HCT116 (cell line): Measurements from ENCODE around the gene GOSR1. TPM values are rescaled to one million over a fixed set of nuclear protein-coding genes. Genes with fewer than 3 reads are reported as not detected.
"Not testable (repeated sequence)": the region's sequence is repeated elsewhere in the genome, so short reads cannot be mapped to it uniquely, and the experiment has no call there.

Source experiments
- ATAC-seq: fragments of 200-7000 bp; cut with Tn5 transposase; 2 replicates; pipeline ENCODE4 v1.9.1; 2020; ENCODE audit warnings: mild to moderate bottlenecking, moderate library complexity
- BruUV-seq: library from RNA; stranded (reverse); fragments of 400-500 nt; replicated peaks from 2 replicates; lab custom pipeline; 2021; lab: Mats Ljungman, UMichigan
- CTCF ChIA-PET: fragments of 300-600 bp; sonication (Branson Sonifier 250); formaldehyde crosslinking; loops from one replicate; lab custom pipeline; 2021; ENCODE audit warnings: antibody characterized with exemption; lab: Charles Lee
- POLR2A ChIA-PET: fragments of 300-600, 350-600 bp; sonication (Branson Sonifier 250); formaldehyde crosslinking; loops from one replicate; lab custom pipeline; 2021; ENCODE audit warnings: antibody characterized with exemption; lab: Charles Lee
- RAD21 ChIA-PET, 2 experiments: fragments of 300-600 bp; sonication (Branson Sonifier 250); formaldehyde crosslinking; loops; one replicate each; lab custom pipeline; 2023; ENCODE audit warnings: low total read pairs in 2 of 2; ENCODE audit not compliant: uncharacterized antibody in 2 of 2, unreplicated experiment in 2 of 2, low non-redundant PET in 1 of 2; lab: Charles Lee
- DNase-seq: peaks from one replicate; pipeline ENCODE4 v3.0.0-alpha.2; 2010; ENCODE audit warnings: low read depth, low spot score
- H2AFZ ChIP-seq: fragments of 200-600 bp; shearing (Covaris generic), sonication (generic); 2 replicates; pipeline ENCODE4 v1.6.1; 2017; ENCODE audit warnings: low read depth, mixed run types, mixed read lengths, antibody characterized with exemption, low read length; ENCODE audit not compliant: poor library complexity, severe bottlenecking
- H3K27ac ChIP-seq: 2 replicates; pipeline ENCODE4 v1.5.1; 2012; ENCODE audit warnings: low read depth, low read length
- H3K27me3 ChIP-seq: fragments of 200-600 bp; sonication (generic); 2 replicates; pipeline ENCODE4 v1.6.1; 2016; ENCODE audit warnings: mixed run types, low read length, mixed read lengths; ENCODE audit not compliant: insufficient read depth
- H3K36me3 ChIP-seq, 2 experiments: fragments of 200-500 bp in 1 of 2; fragments of 200-600 bp in 1 of 2; sonication (Bioruptor generic) in 1 of 2; sonication (generic) in 1 of 2; 2 replicates each; pipeline versions ENCODE4 v1.5.1 to v1.6.1; 2014 to 2016; ENCODE audit warnings: low read length in 2 of 2, inconsistent platforms in 1 of 2, mixed read lengths in 1 of 2, mixed run types in 1 of 2; ENCODE audit not compliant: insufficient read depth in 2 of 2, control insufficient read depth in 1 of 2
- H3K4me1 ChIP-seq, 2 experiments: fragments of 200-600 bp in 1 of 2; sonication (generic) in 1 of 2; 2 replicates each; pipeline versions ENCODE4 v1.5.1 to v1.6.1; 2012 to 2017; ENCODE audit warnings: low read length in 2 of 2, inconsistent platforms in 1 of 2, mild to moderate bottlenecking in 1 of 2, mixed read lengths in 1 of 2, mixed run types in 1 of 2, moderate library complexity in 1 of 2; ENCODE audit not compliant: insufficient read depth in 2 of 2, control insufficient read depth in 1 of 2
- H3K4me2 ChIP-seq: fragments of 200-600 bp; sonication (generic); 2 replicates; pipeline ENCODE4 v1.6.1; 2017; ENCODE audit warnings: mixed run types, low read length, mixed read lengths
- H3K4me3 ChIP-seq, 2 experiments: fragments of 200-600 bp in 1 of 2; sonication (generic) in 1 of 2; replicated peaks in 1 of 2; 2 replicates each; pipeline ENCODE4 v1.5.1; 2011 to 2016; ENCODE audit warnings: low read length in 2 of 2, control low read depth in 1 of 2, low read depth in 1 of 2, mild to moderate bottlenecking in 1 of 2, mixed read lengths in 1 of 2, mixed run types in 1 of 2
- H3K79me2 ChIP-seq: fragments of 200-600 bp; sonication (generic); 2 replicates; pipeline ENCODE4 v1.6.1; 2017; ENCODE audit warnings: mild to moderate bottlenecking, mixed run types, low read length, moderate library complexity, mixed read lengths; ENCODE audit not compliant: insufficient read depth
- H3K9ac ChIP-seq: fragments of 200-600 bp; sonication (generic); 2 replicates; pipeline ENCODE4 v1.6.1; 2016; ENCODE audit warnings: low read length, mixed read lengths
- H3K9me2 ChIP-seq: fragments of 200-600 bp; sonication (generic), shearing (Covaris generic); 2 replicates; pipeline ENCODE4 v1.6.1; 2017; ENCODE audit warnings: mixed run types, mild to moderate bottlenecking, moderate library complexity; ENCODE audit not compliant: insufficient read depth
- H3K9me3 ChIP-seq, 2 experiments: fragments of 200-500 bp in 1 of 2; fragments of 200-600 bp in 1 of 2; sonication (Bioruptor generic) in 1 of 2; sonication (generic) in 1 of 2; 2 replicates each; pipeline ENCODE4 v1.6.1; 2014 to 2017; ENCODE audit warnings: low read length in 2 of 2, mixed read lengths in 2 of 2, inconsistent platforms in 1 of 2, low read depth in 1 of 2, mild to moderate bottlenecking in 1 of 2, mixed run types in 1 of 2, moderate library complexity in 1 of 2; ENCODE audit not compliant: control insufficient read depth in 1 of 2, insufficient read depth in 1 of 2
- H4K20me1 ChIP-seq: fragments of 200-600 bp; sonication (generic), shearing (Covaris generic); 2 replicates; pipeline ENCODE4 v1.6.1; 2017; ENCODE audit warnings: mixed run types, mild to moderate bottlenecking, moderate library complexity; ENCODE audit not compliant: insufficient read depth
- CBX3 ChIP-seq: IDR thresholded peaks from 2 replicates; pipeline ENCODE4 v1.6.1; 2012; ENCODE audit warnings: low read depth
- ELF1 ChIP-seq: IDR thresholded peaks from 2 replicates; pipeline ENCODE4 v1.6.1; 2012; ENCODE audit warnings: low read depth, borderline replicate concordance
- EZH2 ChIP-seq: fragments of 200-600 bp; sonication (generic); IDR thresholded peaks from 2 replicates; pipeline ENCODE4 v1.6.1; 2017; ENCODE audit warnings: antibody characterized with exemption, mixed run types
- JUND ChIP-seq: IDR thresholded peaks from 2 replicates; pipeline ENCODE4 v1.6.1; 2012
- POLR2AphosphoS5 ChIP-seq: IDR thresholded peaks from 2 replicates; pipeline ENCODE4 v1.6.1; 2011; ENCODE audit warnings: mild to moderate bottlenecking, low read depth, low read length, moderate library complexity
- SIN3A ChIP-seq: IDR thresholded peaks from 2 replicates; pipeline ENCODE4 v1.6.1; 2012; ENCODE audit warnings: low read depth
- SRF ChIP-seq: IDR thresholded peaks from 2 replicates; pipeline ENCODE4 v1.6.1; 2012; ENCODE audit warnings: low read depth
- TCF7L2 ChIP-seq: IDR thresholded peaks from 2 replicates; pipeline ENCODE4 v1.7.0; 2011; ENCODE audit warnings: borderline replicate concordance, inconsistent platforms; ENCODE audit not compliant: insufficient read depth, insufficient read length; ENCODE audit errors: extremely low read depth
- ZNF274 ChIP-seq: fragments of 200-500 bp; sonication (Bioruptor generic); IDR thresholded peaks from 2 replicates; pipeline ENCODE4 v1.6.1; 2014; ENCODE audit warnings: mild to moderate bottlenecking, low read depth, low read length, inconsistent platforms
- intact Hi-C: fragments of 100-400 bp; cut with micrococcal nuclease; formaldehyde crosslinking; loops from 2 replicates; pipeline ENCODE4 v1.10.0; 2022
- total RNA-seq: library from RNA; stranded (reverse); gene quantifications from one replicate; pipeline ENCODE4 v1.2.1, GENCODE V29; 2021; ENCODE audit not compliant: unreplicated experiment
- TF ChIP-seq, protein P1 (sequence below), 3 experiments: fragments of 200-600 bp in 1 of 3; sonication (generic) in 1 of 3; IDR thresholded peaks in 2 of 3; conservative IDR thresholded peaks in 1 of 3; 2 replicates each; pipeline ENCODE4 v1.5.1; 2012 to 2017; ENCODE audit warnings: low read depth in 2 of 3, low read length in 2 of 3, antibody characterized with exemption in 1 of 3, borderline replicate concordance in 1 of 3, control low read depth in 1 of 3, mild to moderate bottlenecking in 1 of 3, mixed read lengths in 1 of 3, mixed run types in 1 of 3, moderate library complexity in 1 of 3; ENCODE audit not compliant: insufficient read depth in 1 of 3
- TF ChIP-seq, protein P2 (sequence below): IDR thresholded peaks from 2 replicates; pipeline ENCODE4 v1.6.1; 2012
- TF ChIP-seq, protein P3 (sequence below): IDR thresholded peaks from 2 replicates; pipeline ENCODE4 v1.6.1; 2012; ENCODE audit warnings: low read depth

Gene GOSR1
- total RNA-seq, 1 experiment from 2014 or later = 48.8 TPM

DNA sequence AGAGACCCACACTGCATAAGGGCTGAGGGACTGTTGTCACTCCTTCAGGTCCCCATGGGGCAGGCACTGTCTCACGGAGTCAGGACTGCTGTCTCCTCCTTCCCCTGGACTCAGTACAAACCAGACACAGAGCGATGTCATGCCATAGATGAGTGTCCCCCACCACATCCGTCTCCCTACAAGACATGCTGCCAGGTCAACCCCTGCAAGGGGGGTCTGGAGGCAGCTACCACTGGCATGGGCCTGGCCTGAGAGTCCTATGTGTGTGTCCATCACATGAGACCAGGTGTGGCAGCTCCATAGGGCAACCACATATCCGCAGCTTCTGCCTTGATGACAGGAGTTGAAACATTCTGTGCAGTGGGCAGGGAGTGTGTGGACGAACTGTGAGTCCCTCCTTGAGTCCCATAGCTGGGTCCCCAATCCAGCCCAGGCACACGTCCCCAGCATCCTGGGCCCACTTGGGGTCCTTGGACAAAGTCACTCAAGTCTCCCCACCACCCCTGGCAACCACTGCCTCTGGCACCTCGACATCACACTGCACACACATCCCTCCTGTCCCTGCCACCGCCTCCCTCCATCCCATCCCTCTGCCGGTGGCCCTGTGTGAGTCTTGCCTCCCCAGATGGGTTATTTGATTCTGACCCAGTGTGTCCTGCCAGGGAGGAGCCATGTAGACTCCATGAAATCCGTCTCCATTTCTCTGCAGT is 89.5 kb downstream of the GOSR1 start:
- ATAC-seq, BruUV-seq: not testable (repeated sequence)

DNA sequence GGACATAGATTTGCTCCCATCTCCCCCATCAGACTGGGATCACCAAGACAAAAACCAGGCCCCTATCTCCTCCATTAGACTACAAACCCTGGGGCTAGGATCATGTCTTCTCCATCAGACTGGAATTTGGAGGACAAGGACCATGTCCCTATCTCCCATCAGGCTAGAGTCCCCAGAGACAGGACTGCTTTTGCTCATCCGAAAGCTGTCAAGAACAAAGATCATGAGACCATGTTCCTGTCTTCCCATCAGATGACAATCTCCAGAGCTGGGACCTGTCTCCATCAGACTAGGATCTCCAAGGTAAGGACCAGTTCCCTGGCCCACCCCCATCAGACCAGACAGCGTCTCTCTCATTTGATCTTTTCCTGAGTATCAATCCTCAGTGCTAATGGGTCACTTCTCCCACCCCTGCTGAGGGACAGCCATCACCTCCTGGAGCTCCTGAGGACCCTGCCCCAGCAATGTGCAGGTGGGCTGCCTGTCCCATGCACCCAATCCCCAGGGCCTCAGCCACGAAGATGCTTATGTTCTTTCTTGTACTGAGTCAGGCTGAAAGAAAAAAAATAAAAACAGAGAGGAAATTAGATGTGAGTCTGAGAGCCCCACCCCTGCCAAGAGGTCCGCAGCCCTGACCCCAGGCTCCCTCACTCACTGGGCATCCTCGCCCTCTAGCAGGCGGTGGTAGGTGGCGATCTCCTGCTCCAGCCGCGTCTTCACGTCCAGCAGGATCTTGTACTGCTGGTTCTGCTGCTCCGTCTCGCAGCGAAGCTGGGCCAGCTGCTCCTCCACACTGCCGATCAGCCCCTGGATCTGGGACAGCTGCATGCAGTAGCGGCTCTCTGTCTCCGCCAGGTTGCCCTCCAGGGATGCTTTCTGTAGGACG is 90.3 kb downstream of the GOSR1 start:
- intact Hi-C loops = no loop called here
- ATAC-seq (no peak), DNase-seq (no peak)
- H3K4me3 ChIP-seq = no peak overlapping the region
- POLR2A ChIA-PET = no interaction called here
- H3K9ac ChIP-seq = no peak overlapping the region
- no peaks in the 10 kb centered on the region for H3K27me3 ChIP-seq
- no peaks in the 10 kb centered on the region for H3K4me1 ChIP-seq
- no peak overlapping the region for H2AFZ ChIP-seq
- RAD21 ChIA-PET = no interaction called here
- H3K9me3 ChIP-seq = no peaks in the 10 kb centered on the region
- H3K27ac ChIP-seq = no peak overlapping the region
- H3K4me2 ChIP-seq = no peak overlapping the region
- no peaks in the 10 kb centered on the region for H3K36me3 ChIP-seq
- no peaks in the 10 kb centered on the region for H4K20me1 ChIP-seq
- TF ChIP-seq ELF1 (no peak), SIN3A (no peak), EZH2 (no peak), POLR2AphosphoS5 (no peak), TCF7L2 (no peak), SRF (no peak), JUND (no peak), CBX3 (no peak), ZNF274 (no peak)
- TF ChIP-seq, protein P1, sequence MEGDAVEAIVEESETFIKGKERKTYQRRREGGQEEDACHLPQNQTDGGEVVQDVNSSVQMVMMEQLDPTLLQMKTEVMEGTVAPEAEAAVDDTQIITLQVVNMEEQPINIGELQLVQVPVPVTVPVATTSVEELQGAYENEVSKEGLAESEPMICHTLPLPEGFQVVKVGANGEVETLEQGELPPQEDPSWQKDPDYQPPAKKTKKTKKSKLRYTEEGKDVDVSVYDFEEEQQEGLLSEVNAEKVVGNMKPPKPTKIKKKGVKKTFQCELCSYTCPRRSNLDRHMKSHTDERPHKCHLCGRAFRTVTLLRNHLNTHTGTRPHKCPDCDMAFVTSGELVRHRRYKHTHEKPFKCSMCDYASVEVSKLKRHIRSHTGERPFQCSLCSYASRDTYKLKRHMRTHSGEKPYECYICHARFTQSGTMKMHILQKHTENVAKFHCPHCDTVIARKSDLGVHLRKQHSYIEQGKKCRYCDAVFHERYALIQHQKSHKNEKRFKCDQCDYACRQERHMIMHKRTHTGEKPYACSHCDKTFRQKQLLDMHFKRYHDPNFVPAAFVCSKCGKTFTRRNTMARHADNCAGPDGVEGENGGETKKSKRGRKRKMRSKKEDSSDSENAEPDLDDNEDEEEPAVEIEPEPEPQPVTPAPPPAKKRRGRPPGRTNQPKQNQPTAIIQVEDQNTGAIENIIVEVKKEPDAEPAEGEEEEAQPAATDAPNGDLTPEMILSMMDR (IDR thresholded peaks at IDR 0.05 in 2 of 3, conservative IDR thresholded peaks at IDR 0.05 in 1 of 3; ENCODE audit: borderline replicate concordance in 1 of 3, insufficient read depth in 1 of 3, low read depth in 2 of 3, low read length in 2 of 3) = no peak
- TF ChIP-seq, protein P2, sequence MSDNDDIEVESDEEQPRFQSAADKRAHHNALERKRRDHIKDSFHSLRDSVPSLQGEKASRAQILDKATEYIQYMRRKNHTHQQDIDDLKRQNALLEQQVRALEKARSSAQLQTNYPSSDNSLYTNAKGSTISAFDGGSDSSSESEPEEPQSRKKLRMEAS = no peak
- TF ChIP-seq, protein P3, sequence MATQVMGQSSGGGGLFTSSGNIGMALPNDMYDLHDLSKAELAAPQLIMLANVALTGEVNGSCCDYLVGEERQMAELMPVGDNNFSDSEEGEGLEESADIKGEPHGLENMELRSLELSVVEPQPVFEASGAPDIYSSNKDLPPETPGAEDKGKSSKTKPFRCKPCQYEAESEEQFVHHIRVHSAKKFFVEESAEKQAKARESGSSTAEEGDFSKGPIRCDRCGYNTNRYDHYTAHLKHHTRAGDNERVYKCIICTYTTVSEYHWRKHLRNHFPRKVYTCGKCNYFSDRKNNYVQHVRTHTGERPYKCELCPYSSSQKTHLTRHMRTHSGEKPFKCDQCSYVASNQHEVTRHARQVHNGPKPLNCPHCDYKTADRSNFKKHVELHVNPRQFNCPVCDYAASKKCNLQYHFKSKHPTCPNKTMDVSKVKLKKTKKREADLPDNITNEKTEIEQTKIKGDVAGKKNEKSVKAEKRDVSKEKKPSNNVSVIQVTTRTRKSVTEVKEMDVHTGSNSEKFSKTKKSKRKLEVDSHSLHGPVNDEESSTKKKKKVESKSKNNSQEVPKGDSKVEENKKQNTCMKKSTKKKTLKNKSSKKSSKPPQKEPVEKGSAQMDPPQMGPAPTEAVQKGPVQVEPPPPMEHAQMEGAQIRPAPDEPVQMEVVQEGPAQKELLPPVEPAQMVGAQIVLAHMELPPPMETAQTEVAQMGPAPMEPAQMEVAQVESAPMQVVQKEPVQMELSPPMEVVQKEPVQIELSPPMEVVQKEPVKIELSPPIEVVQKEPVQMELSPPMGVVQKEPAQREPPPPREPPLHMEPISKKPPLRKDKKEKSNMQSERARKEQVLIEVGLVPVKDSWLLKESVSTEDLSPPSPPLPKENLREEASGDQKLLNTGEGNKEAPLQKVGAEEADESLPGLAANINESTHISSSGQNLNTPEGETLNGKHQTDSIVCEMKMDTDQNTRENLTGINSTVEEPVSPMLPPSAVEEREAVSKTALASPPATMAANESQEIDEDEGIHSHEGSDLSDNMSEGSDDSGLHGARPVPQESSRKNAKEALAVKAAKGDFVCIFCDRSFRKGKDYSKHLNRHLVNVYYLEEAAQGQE = no peak
- CTCF ChIA-PET = no interaction called here
- BruUV-seq = no TSS peak
- no peaks in the 10 kb centered on the region for H3K79me2 ChIP-seq
- H3K9me2 ChIP-seq = no peaks in the 10 kb centered on the region

More for the DNA sequence above, 89.5 kb downstream of the GOSR1 start:
- H4K20me1 ChIP-seq, DNase-seq, H3K4me1 ChIP-seq, H3K27ac ChIP-seq, H3K9me3 ChIP-seq, H3K9ac ChIP-seq, POLR2A ChIA-PET, H3K36me3 ChIP-seq, H3K4me3 ChIP-seq, RAD21 ChIA-PET, H3K79me2 ChIP-seq, H3K4me2 ChIP-seq, H3K9me2 ChIP-seq, H3K27me3 ChIP-seq, CTCF ChIA-PET, H2AFZ ChIP-seq, intact Hi-C loops: not testable (repeated sequence)
